ENCODE data around the gene MCTP1. TPM values are rescaled to one million over a fixed set of nuclear protein-coding genes. Genes with fewer than 3 reads are reported as not detected.

The MCTP1 gene
- total and polyA plus RNA-seq, 2 of the 13 experiments (the other 11 are each of a cell fraction or from before 2014, with no cell fraction given): 0.15 to 0.48 TPM

DNA sequence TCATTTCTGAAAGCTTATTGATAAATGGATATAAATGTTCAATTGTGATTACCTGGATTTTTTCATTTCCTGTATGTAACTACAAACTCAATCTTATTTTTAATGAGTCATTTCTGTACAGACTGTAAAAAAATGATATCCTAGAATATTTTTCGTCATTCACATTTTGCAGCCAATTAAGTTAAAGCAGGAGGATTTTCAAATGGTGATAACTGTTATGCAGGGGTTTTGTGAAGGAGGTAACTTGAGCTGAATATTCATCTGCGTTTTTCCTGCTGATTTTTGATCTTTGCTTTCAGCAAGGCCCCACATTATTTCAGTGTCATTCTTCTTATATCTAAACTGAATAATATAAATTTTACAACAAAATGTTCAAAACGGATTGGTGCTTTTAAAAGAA, 592.3 kb downstream of the MCTP1 start (continued):
- TF ChIP-seq ZFP90 (CRISPR knock-in tag; IDR thresholded peaks at IDR 0.05; ENCODE audit: borderline replicate concordance): no peak
- no peak for TF ChIP-seq NONO (IDR thresholded peaks at IDR 0.05)
- TF ChIP-seq NONO (CRISPR knock-in tag; conservative IDR thresholded peaks at IDR 0.05): no peak
- no peak for TF ChIP-seq PAXIP1 (CRISPR knock-in tag; conservative IDR thresholded peaks at IDR 0.05)
- TF ChIP-seq ZNF24 (IDR thresholded peaks at IDR 0.05): no peak
- no peak for TF ChIP-seq TOE1 (CRISPR knock-in tag; IDR thresholded peaks at IDR 0.05)
- TF ChIP-seq MBD4 (IDR thresholded peaks at IDR 0.05; ENCODE audit: borderline replicate concordance, low read length): no peak
- TF ChIP-seq ZNF549 (CRISPR knock-in tag; IDR thresholded peaks at IDR 0.05): no peak

- no peaks in the 10 kb centered on the region for H3K27me3 ChIP-seq (ENCODE audit: control insufficient read depth in 1 of 2, insufficient read depth in 2 of 2, low read length in 2 of 2)
- DNase-seq (ENCODE audit: low spot score): peak; percentile 3
- in situ Hi-C loops (cut with HindIII; ENCODE audit: extremely low pct_ligation_motif_present, low pct_unique_long_range_greater_than_20kb): no loop called here
- TF ChIP-seq ZNF430 (CRISPR knock-in tag; IDR thresholded peaks at IDR 0.05) (no peak), NFE2 (CRISPR knock-in tag; IDR thresholded peaks at IDR 0.05) (no peak), MAZ (IDR thresholded peaks at IDR 0.05; ENCODE audit: borderline replicate concordance, low read depth, low read length) (no peak), MAZ (CRISPR knock-in tag; IDR thresholded peaks at IDR 0.05; ENCODE audit: low read depth) (no peak), ZFP90 (CRISPR knock-in tag; IDR thresholded peaks at IDR 0.05; ENCODE audit: borderline replicate concordance) (no peak), SP5 (CRISPR knock-in tag; IDR thresholded peaks at IDR 0.05; ENCODE audit: borderline replicate concordance, low read depth) (no peak), ZNF232 (CRISPR knock-in tag; IDR thresholded peaks at IDR 0.05; ENCODE audit: borderline replicate concordance) (no peak), PRMT3 (CRISPR knock-in tag; IDR thresholded peaks at IDR 0.05; ENCODE audit: borderline replicate concordance, low read depth) (no peak), CCDC6 (CRISPR knock-in tag; IDR thresholded peaks at IDR 0.05) (no peak), ZFP36L2 (CRISPR knock-in tag; IDR thresholded peaks at IDR 0.05) (no peak), SIX1 (CRISPR knock-in tag; IDR thresholded peaks at IDR 0.05; ENCODE audit: borderline replicate concordance) (no peak)
- TF ChIP-seq, protein P1, sequence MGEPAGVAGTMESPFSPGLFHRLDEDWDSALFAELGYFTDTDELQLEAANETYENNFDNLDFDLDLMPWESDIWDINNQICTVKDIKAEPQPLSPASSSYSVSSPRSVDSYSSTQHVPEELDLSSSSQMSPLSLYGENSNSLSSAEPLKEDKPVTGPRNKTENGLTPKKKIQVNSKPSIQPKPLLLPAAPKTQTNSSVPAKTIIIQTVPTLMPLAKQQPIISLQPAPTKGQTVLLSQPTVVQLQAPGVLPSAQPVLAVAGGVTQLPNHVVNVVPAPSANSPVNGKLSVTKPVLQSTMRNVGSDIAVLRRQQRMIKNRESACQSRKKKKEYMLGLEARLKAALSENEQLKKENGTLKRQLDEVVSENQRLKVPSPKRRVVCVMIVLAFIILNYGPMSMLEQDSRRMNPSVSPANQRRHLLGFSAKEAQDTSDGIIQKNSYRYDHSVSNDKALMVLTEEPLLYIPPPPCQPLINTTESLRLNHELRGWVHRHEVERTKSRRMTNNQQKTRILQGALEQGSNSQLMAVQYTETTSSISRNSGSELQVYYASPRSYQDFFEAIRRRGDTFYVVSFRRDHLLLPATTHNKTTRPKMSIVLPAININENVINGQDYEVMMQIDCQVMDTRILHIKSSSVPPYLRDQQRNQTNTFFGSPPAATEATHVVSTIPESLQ (CRISPR knock-in tag; conservative IDR thresholded peaks at IDR 0.05): no peak
- TF ChIP-seq, protein P2, sequence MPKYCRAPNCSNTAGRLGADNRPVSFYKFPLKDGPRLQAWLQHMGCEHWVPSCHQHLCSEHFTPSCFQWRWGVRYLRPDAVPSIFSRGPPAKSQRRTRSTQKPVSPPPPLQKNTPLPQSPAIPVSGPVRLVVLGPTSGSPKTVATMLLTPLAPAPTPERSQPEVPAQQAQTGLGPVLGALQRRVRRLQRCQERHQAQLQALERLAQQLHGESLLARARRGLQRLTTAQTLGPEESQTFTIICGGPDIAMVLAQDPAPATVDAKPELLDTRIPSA (CRISPR knock-in tag; IDR thresholded peaks at IDR 0.05; ENCODE audit: borderline replicate concordance): no peak
These were observed 592.9 kb downstream of the MCTP1 start for GRCh38 chr5:94691949-94692348.

More at GRCh38 chr5:94691949-94692348, 592.9 kb downstream of the MCTP1 start:
- H3K27ac ChIP-seq (ENCODE audit: extremely low read length, insufficient read depth, low read length): no peak overlapping the region
- no peak overlapping the region for H3K4me2 ChIP-seq (ENCODE audit: low read depth, low read length)
- H3K9ac ChIP-seq (ENCODE audit: insufficient read depth, low read depth, low read length): no peak overlapping the region
- 77% methylated on average over 4 of the region's 4 CpGs for WGBS (ENCODE audit: low lambda C conversion rate)
- ChIA-PET POLR2A (no interaction called here), CTCF (ENCODE audit: low intra/inter-chr PET ratio, low total read pairs) (interaction anchor here (1.7 kb wide), 1 partner anchor 167 kb away, joined by 14 read pairs; no protein-coding TSS in a partner anchor)
- H3K4me3 ChIP-seq (replicated peaks in 1 of 3; ENCODE audit: insufficient read depth in 1 of 3, low read depth in 2 of 3, low read length in 3 of 3): no peak overlapping the region
- no peak for FAIRE-seq
- no peak for ATAC-seq
- no peaks in the 10 kb centered on the region for H3K4me1 ChIP-seq (ENCODE audit: insufficient read depth, low read length)
- no peak overlapping the region for H2AFZ ChIP-seq (ENCODE audit: low read length)
- H3K36me3 ChIP-seq (replicated peaks in 1 of 2; ENCODE audit: control insufficient read depth in 1 of 2, insufficient read depth in 2 of 2, low read length in 2 of 2): peaks cover 0 to 15% of the 10 kb centered on the region in 2 experiments; a peak in 3 of 5 replicates
- H3K79me2 ChIP-seq (ENCODE audit: insufficient read depth, low read length): no peaks in the 10 kb centered on the region
- H4K20me1 ChIP-seq (ENCODE audit: insufficient read depth, low read length): no peaks in the 10 kb centered on the region
- no peaks in the 10 kb centered on the region for H3K9me3 ChIP-seq (ENCODE audit: low read length)
- intact Hi-C loops (cut with micrococcal nuclease; ENCODE audit: unreplicated experiment): loop anchor here (2.0 kb wide), 1 partner anchor 73 kb away; the partner anchor contains the start of genes KIAA0825 and SLF1
- BruUV-seq (replicated peaks): no TSS peak
